CD4-positive, alpha-beta T cell treated with Interleukin-2 at 100 ng/mL for 4 hours (primary cell): ENCODE results near the gene HSP90AA1.
"Not testable (repeated sequence)": the region's sequence is repeated elsewhere in the genome, so short reads cannot be mapped to it uniquely, and the experiment has no call there.

Experiments
- DNase-seq: peaks from one replicate; pipeline ENCODE4 v3.0.0-alpha.2; 2020; ENCODE audit warnings: low spot score

HSP90AA1 gene

GRCh38 chr14:102066041-102066451 is 20.8 kb downstream of the HSP90AA1 start:
- DNase-seq, result no peak

GRCh38 chr14:102064590-102064989 is 22.3 kb downstream of the HSP90AA1 start:
- DNase-seq, result not testable (repeated sequence)

- DNase-seq, result no peak
These were observed 22.9 kb downstream of the HSP90AA1 start for GRCh38 chr14:102063808-102064429.

- DNase-seq, result peak; percentile 80
These were observed 23.6 kb downstream of the HSP90AA1 start for GRCh38 chr14:102063109-102063807.

- no peak for DNase-seq
These were observed 27.9 kb downstream of the HSP90AA1 start for GRCh38 chr14:102058961-102059360.

- no peak for DNase-seq
These were observed 28.7 kb downstream of the HSP90AA1 start for GRCh38 chr14:102058146-102058545.

- peak; percentile 27 for DNase-seq
These were observed 29.2 kb downstream of the HSP90AA1 start for GRCh38 chr14:102057480-102058114.

- no peak for DNase-seq
These were observed 30.0 kb downstream of the HSP90AA1 start for GRCh38 chr14:102056694-102057442.

- DNase-seq, result no peak
These were observed 31.5 kb downstream of the HSP90AA1 start for GRCh38 chr14:102055181-102055901.

- no peak for DNase-seq
These were observed 34.3 kb downstream of the HSP90AA1 start for GRCh38 chr14:102052522-102052921.

- no peak for DNase-seq
These were observed 36.2 kb downstream of the HSP90AA1 start for GRCh38 chr14:102050625-102051024.

- DNase-seq, result no peak
These were observed 36.8 kb downstream of the HSP90AA1 start for GRCh38 chr14:102050026-102050405.

GRCh38 chr14:102049258-102050025 is 37.4 kb downstream of the HSP90AA1 start:
- no peak for DNase-seq

- no peak for DNase-seq
These were observed 38.9 kb downstream of the HSP90AA1 start for GRCh38 chr14:102047808-102048540.

- DNase-seq, result no peak
These were observed 40.2 kb downstream of the HSP90AA1 start for GRCh38 chr14:102046337-102047278.

GRCh38 chr14:102044566-102044965 is 42.3 kb downstream of the HSP90AA1 start:
- DNase-seq, result no peak

- no peak for DNase-seq
These were observed 43.4 kb downstream of the HSP90AA1 start for GRCh38 chr14:102043251-102044025.

GRCh38 chr14:102042699-102043098 is 44.1 kb downstream of the HSP90AA1 start:
- no peak for DNase-seq
